SK-N-SH (cell line): ENCODE measurements around the gene SAMD14.

Experiments used
- RAD21 ChIP-seq: IDR thresholded peaks from 2 replicates; pipeline ENCODE4 v1.6.1; 2012; ENCODE audit warnings: mild to moderate bottlenecking, low read length
- TF ChIP-seq, protein P1 (sequence below): IDR thresholded peaks from 2 replicates; pipeline ENCODE4 v1.6.1; 2012; ENCODE audit warnings: mild to moderate bottlenecking, low read depth, low read length, moderate library complexity

DNA sequence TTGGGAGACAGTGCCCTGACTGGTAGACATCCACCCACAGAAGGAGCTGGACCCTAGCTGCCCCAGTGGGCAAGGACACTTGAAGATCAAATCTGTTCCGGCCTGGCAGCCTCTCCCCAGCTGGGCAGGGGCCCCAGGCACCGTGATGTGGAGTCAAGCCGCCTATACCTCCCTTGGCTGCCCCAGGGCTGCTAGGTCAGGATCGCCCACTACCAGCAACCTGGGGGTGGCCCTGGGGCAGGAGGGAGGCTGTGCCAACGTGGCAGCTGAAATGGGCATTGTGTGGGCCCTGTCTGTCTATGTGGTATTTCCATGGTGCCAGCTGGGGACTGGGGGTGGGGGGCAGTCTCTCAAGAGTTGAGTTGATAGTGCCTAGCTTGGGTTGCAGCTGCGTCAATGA lies 33.9 kb downstream of the SAMD14 start:
- no peak for TF ChIP-seq RAD21
- TF ChIP-seq, protein P1, sequence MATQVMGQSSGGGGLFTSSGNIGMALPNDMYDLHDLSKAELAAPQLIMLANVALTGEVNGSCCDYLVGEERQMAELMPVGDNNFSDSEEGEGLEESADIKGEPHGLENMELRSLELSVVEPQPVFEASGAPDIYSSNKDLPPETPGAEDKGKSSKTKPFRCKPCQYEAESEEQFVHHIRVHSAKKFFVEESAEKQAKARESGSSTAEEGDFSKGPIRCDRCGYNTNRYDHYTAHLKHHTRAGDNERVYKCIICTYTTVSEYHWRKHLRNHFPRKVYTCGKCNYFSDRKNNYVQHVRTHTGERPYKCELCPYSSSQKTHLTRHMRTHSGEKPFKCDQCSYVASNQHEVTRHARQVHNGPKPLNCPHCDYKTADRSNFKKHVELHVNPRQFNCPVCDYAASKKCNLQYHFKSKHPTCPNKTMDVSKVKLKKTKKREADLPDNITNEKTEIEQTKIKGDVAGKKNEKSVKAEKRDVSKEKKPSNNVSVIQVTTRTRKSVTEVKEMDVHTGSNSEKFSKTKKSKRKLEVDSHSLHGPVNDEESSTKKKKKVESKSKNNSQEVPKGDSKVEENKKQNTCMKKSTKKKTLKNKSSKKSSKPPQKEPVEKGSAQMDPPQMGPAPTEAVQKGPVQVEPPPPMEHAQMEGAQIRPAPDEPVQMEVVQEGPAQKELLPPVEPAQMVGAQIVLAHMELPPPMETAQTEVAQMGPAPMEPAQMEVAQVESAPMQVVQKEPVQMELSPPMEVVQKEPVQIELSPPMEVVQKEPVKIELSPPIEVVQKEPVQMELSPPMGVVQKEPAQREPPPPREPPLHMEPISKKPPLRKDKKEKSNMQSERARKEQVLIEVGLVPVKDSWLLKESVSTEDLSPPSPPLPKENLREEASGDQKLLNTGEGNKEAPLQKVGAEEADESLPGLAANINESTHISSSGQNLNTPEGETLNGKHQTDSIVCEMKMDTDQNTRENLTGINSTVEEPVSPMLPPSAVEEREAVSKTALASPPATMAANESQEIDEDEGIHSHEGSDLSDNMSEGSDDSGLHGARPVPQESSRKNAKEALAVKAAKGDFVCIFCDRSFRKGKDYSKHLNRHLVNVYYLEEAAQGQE = no peak
